Stimulated activated CD4-positive, alpha-beta T cell treated with anti-CD3 and anti-CD28 coated beads, Interleukin-2, amount 100 ng/mL, for 48 hours (primary cell): Measurements from ENCODE around the gene FAF1.

ENCODE experiments used
- DNase-seq, 2 donors: peaks; one replicate each; pipeline ENCODE4 v3.0.0-alpha.2; 2020

The FAF1 gene

GRCh38 chr1:50421768-50422674, 538.0 kb downstream of the FAF1 start:
- DNase-seq: no peak

- no peak for DNase-seq
Measured at GRCh38 chr1:50421366-50421748, 538.7 kb downstream of the FAF1 start.

DNA sequence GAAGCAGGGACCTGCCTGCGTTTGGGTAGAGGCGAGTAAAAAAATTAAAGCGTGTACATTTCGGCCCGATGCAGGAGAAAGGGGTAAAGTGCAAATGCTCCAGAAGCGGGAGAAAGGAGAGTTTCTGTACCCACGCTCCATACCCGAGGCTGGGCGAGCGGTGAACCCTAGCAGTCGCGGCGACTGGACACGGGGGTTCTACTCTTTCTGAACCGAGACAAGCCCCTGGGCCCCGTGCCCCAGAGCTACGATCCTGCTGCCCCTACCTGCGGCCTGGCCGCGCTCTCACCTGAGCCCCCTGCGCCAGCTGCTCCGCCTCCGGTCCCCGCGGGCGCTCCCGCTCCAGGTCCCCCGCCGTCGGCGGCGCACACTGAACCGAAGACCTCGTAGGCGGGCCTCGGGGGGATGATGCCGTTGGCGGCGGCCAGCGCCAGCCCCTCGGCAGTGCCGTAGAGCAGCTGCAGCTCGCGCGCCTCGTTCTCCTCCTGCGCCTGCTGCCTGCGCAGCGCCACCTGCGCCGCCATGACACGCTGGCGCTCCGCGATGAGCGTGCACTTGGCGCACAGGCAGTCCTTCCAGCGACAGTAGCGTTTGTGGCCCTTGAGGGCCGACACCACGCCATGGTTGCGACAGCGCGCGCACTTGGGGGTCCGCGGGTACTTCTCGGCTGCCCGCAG, 539.2 kb downstream of the FAF1 start:
- no peak for DNase-seq

- no peak for DNase-seq
Measured at GRCh38 chr1:50419907-50420677, 540.0 kb downstream of the FAF1 start.

- no peak for DNase-seq
Measured at GRCh38 chr1:50419192-50419906, 540.7 kb downstream of the FAF1 start.

DNA sequence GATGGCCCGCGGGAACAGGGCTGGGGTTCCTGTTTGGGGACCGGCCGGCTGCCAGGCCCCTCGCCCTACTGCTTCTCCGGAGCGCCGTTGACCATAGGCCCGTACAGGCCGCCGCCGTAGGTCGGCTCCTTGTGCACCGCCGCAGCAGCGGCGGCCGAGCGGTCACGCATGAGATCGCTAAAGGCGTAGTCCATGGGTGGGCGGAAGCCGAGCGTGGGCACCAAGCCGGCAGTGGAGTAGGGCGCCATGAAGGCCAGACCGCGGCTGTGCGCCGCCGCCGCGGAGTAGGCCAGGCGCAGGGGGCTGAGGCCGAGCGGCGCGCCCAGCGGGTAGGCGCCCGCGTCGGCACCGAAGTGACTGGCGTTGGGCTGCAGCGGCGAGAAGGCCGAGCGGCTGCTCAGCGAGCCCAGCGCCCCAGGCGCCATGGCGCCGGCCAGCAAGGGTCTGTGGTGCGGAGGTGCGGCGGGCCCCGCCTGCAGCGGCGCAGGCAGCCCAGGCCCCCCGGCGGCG, 541.4 kb downstream of the FAF1 start:
- DNase-seq: no peak

DNA sequence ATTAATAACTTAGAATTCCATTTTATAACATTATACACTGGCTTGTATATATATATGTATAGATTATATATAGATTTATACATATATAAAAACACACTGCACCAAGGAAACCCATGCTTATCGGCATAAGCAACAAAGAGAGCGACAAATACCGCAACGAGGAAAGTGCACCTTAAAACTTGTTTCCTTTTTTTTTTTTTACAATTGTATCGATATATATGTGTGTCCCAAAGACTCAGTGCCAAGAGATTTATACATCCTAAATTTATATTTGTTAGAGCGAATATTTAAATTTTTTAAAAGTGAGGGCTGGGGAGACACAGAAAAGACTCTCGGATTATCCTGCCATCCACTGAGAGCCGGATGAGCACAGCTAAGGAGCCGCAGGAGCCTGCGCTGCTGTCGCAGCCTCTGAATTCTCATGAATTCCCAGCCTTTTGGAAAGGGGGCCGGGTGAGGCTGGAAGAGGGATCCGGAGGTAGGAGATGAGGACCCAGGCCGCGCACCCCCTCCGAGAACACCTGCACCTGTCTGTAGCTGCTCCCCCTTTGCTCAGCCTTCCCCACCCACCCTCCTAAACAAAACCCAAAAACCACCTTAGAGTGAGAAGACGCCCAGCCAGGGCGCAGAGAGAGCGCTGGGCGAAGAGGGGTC, 542.0 kb downstream of the FAF1 start:
- DNase-seq: no peak

- no peak for DNase-seq
Measured at GRCh38 chr1:50417507-50417906, 542.6 kb downstream of the FAF1 start.

DNA sequence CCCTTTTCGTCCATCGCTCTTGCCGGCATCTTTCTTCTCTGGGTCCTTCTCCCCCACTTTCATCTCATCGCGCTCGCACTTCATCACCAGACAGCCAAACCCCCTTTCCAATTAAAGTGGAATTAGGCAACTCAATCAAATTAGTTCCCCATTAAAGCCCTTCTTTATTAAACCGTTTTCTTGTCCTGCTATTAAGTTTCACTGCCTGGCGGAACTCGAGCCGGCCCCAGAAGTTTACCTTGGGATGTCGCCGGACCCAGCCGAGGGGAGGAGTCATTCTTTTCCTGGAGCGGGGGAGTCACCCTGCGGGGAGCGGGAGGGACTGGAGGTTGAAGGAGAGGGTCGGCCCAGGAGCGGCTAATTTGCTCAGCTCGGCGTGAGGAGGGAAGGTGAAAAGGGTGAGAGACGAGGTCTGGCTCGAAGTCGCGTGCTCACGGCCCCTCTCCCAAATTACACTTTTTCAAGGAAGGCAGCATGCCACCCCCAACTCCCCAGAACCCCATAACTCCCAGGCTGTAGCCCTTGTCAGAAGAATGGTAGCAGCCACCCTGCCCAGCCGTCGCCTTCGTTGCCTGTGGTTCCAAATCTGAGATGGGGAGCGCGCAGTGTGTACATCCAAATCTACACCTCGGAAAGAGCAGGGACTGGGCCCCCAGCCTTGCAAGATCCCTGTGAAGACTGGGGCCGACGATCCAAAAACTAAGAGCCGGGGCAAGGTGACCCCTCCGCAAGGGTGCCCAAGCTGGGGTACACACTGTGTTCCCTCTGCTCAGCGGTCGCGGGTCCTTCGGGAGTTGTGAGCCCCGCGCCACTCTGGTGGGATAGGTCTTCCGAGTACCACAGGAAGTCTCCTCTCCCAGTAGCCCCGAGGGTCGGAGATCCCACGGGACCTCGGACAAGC, 543.3 kb downstream of the FAF1 start:
- DNase-seq: no peak

DNA sequence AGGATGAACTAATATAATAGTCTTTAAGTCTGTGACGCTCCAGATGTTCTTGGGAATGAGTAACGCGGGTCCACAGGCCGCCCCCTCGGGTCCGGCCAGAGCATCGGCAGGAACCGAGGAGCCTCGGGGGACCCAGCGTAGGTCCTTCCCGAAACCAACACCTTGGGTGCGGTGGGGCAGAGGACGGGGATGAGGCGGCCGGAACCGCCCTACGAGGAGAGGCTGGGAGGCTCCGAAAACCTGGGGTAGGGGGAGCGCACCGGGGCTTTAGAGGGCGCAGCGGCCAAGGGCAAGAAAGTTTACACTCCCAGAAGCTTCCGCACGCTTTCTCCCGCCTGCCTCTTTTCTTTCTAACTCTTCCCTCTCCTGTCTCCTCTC, 543.9 kb downstream of the FAF1 start:
- DNase-seq: no peak

GRCh38 chr1:50415235-50416149, 544.6 kb downstream of the FAF1 start:
- DNase-seq: no peak

DNA sequence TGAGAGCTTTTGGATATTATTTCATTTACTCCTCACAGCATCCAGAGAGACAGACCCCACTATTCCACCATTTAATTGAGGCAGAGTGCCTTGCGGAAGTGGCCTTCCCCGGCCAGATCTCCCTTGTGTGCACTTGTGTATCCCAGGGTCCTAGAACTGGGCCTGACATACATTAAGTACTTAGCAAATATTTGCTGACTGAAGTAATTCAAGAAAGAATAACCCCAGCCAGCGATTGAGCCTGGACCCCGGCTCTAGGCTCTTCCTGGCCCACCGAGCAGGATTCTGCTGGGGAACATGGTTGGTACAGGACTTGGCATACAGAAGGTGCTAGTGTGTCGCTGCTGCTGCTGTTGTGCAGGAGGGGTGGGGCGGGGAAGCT, 545.2 kb downstream of the FAF1 start:
- DNase-seq: no peak

- no peak for DNase-seq
Measured at GRCh38 chr1:50412813-50413476, 547.1 kb downstream of the FAF1 start.

GRCh38 chr1:50405814-50406213, 554.3 kb downstream of the FAF1 start:
- DNase-seq: no peak

DNA sequence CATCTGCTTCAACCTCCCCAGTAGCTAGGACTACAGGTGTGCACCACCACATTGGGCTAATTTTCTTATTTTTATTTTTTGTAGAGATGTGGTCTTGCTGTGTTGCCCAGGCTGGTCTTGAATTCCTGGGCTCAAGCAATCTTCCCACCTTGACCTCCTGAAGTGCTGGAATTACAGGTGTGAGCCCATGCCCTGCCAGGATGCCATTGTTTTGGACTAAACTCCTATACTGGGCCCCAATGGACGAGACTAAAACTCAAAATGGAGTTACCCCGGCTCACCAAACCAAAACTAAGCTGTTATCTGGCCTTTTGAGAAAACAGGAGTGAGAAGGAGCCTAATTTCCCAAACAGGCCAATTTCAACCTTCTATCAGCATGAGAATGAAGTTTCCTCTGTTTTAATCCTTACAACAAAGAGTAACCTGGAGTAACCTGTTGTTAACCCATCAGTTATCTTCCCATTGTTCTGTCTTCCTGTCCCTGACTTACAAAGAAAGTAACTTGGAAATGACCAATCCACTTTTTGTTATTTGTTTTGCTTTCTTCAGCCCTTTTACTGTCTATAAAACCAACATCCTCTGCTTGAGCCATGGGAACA, 566.4 kb downstream of the FAF1 start:
- no peak for DNase-seq
